HG02678 (cell line): ENCODE data around the gene CHST15.

Source experiments
- ATAC-seq: cut with Tn5 transposase; IDR thresholded peaks from one replicate; pipeline ENCODE4 v1.9.1; 2021; ENCODE audit warnings: mild to moderate bottlenecking, moderate library complexity; ENCODE audit not compliant: unreplicated experiment

Gene CHST15

GRCh38 chr10:124066781-124067714 is 26.4 kb downstream of the CHST15 start:
- ATAC-seq: no peak

DNA sequence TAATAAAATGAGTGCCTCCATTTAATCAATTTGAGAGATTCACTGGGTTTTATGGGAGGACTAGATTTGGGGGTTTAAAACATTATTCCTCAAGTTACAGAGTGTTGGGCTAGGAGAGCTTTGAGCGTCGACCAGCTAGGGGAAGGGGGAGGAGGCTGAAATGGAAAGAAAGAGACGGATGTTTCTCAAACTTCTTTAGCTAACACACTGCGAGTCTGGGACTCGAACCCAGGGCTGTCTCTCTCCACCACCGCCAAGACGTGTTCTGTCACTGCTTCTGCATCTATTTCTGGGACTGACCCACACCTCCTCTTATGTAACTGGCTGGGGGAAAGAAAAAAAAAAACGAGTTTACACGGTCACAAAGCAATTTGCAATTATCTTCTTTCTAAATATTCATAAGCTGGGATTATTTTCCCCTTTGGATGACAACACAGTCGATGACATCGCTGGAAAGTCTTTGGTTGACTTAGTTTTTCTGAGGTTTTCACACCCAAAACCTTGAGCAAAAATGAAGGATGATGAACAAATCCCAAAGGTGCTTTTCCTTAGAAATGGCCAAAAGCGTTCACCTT is 27.2 kb downstream of the CHST15 start:
- ATAC-seq: no peak

- ATAC-seq: no peak
These were observed 27.8 kb downstream of the CHST15 start for GRCh38 chr10:124065382-124066125.

GRCh38 chr10:124064676-124065075 is 28.7 kb downstream of the CHST15 start:
- ATAC-seq: no peak

GRCh38 chr10:124063750-124064603 is 29.4 kb downstream of the CHST15 start:
- ATAC-seq: no peak

DNA sequence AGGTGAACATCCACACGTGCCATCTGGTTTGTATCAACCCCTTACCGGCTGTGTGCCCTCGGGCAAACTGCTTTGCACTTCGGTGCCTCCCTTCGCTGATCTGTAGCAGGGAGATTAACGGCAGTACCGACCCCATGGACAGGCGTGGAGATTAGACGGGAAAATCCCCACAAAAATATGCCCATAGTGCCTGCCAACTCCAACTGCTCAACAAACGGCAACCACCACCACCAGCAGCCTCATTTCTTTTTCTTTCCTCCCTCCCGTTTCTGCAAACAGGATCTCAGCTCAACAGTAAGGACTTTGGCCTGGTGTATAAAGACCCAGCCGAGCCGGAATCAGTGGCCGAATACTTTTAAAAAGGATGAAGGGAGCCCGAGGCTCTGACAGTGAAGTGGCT is 31.0 kb downstream of the CHST15 start:
- ATAC-seq: no peak

DNA sequence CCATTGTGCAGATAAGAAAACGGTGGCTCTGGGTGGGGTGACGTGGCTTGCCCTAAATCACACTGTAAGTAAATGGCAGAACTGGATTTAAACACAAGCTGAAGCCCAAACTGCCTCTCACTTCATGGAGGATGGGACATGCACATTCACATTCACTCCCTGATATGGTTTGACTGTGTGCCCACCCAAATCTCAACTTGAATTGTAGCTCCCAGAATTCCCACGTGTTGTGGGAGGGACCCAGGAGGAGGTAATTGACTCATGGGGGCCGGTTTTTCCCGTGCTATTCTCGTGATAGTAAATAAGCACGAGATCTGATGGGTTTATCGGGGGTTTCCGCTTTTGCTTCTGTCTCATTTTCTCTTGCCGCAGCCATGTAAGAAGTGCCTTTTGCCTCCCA is 32.4 kb downstream of the CHST15 start:
- ATAC-seq: no peak

DNA sequence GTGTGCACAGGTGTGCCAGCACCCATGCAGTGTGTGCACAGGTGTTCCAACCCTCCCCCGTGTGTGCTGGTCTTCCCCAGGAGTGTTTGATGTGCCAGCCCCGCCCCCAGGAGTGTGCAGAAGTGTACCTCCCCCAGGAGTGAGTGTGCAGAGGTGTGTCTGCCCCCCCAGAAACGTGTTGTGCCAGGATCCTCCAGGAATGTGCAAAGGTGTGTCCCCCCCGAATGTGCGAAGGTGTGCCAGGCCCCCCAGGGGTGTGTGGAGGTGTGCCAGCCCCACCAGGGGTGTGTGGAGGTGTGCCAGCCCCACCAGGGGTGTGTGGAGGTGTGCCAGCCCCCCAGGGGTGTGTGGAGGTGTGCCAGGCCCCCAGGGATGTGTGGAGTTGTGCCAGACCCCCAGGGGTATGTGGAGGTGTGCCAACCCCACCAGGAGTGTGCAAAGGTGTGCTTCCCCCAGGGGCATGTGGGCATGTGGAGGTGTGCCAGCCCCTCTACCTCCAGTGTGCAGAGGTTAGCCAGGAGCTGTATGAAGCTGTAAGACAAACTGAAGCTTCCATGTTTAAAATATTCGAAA is 33.2 kb downstream of the CHST15 start:
- no peak for ATAC-seq

DNA sequence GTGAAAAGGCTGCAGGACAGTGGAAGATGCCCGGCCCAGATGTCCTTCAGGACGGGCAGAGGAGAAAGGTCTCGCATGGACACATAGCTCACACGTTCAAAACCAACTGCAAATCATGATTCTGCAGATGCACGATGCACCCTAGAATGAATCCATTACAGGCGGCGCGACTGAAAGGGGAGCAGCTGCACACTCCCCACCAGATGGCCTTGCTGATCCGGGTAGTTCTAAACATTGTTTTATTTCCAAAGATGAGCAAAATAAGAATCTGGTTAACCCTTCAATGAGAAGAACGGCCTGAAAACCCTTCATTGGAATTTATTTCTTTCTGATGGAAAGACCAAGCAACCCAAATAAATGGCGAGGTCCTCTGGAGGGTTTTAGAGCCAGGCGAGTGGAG is 33.8 kb downstream of the CHST15 start:
- no peak for ATAC-seq

GRCh38 chr10:124058346-124059003 is 34.9 kb downstream of the CHST15 start:
- no peak for ATAC-seq

DNA sequence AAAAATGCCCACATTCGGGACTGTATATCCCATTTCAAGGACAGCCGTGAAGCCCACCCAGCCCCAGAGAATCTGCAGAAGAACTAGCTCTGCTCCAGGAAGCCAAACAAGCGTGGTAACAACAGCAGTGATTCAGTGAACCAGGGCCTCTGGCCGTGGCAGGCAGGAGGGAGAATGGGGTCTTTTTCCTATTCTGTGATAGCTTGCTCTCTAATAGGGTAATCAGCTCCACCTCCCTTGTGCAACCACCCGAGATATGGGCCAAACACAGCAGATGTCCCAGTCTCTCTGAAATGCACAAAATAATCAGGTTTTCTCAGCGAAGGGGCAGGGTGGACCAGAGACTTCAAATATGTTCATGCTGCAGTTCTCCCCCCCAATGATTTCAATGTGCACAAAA is 35.8 kb downstream of the CHST15 start:
- no peak for ATAC-seq

- ATAC-seq: no peak
These were observed 36.9 kb downstream of the CHST15 start for GRCh38 chr10:124056337-124056980.

DNA sequence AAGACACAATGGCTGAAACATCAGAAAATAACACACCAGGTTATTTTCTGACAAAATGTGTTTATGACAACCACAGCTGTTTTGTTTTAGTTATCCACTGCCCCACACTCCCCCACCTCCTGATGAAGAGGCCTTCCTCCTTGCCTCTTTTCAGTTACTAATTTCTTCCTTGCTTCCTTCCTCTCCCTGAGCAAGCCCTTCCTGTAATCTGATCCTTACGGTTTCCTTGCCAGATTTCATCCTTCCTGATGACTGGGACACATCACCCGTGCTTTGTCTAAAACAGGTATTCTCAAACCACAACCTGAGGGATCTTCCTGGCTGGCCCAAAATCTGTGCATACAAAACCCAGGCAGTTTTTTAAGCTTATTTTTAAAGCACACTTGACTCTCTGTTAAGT is 39.4 kb downstream of the CHST15 start:
- ATAC-seq: no peak

DNA sequence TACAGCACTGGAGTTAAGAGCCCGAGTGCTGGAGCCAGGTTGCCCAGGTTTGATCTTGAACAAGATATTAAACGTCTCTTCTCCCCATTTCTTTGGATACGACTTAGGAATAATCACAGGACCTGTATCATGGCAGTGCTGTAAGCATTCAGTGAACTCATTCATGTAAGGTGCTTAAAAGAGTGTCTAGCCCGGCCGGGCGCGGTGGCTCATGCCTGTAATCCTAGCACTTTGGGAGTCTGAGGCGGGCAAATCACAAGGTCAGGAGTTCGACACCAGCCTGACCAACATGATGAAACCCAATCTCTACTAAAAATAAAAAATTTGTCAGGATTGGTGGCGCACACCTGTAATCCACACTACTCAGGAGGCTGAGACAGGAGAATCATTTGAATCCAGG is 40.8 kb downstream of the CHST15 start:
- no peak for ATAC-seq

- ATAC-seq: no peak
These were observed 43.1 kb downstream of the CHST15 start for GRCh38 chr10:124050021-124051015.

DNA sequence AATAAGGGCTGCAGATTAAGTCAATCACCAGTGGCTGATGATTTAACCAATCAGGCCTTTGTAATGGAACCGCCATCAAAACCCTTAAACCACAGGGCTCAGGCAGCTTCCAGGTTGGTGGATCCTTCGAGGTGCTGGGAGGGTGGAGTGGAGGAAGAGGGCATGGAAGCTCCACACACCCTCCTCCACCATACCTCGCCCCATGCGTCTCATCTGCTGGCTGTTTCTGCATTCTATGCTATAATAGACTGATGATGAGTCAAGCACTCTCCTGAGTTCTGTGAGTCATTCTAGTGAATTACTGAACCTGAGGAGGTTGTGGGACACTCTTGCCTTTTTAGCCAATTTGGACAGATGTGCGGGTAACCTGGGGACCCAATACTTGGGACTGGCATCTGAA is 43.9 kb downstream of the CHST15 start:
- ATAC-seq: no peak

DNA sequence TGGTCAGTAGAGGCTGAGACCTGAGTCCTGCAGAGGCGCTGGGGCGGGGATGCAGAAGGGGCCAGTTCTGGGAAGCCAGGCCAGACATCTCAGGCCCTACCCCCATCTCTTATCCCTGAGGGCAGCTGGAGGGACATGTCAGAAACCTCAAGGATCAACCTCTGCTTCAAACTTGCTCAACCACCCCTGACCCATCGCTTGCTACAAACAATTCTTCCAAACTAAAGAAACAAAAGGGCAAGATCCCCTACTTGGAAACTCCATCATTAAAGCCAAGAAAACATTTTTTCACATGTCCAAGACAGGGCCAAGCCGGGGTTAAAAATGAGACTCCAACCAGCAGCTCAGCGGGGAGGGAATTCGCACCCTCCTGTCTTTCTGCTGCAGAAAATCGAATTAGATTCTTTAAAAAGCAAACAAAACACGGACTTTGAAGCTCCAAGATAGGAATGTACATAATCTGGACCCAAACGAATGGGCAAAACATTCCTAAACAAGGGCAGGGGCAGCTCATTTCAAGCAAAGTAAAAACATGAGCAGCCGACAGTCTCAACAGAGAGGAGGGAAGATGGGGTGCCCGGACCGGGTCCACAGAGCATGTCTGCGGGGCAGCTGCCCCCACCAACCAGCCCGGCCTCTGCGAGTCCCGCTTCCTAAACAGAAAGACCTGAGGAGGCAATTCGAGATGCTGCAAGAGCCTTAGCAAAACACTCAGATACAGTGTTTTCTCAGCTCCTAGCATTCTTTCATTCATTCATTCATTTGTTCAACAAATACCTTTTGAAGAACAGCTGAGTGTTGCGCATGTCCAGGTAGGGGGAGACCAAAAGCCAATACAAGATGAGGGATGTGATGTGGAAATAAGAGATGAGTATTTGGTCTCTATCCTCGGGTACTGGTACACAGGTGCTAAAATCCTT is 44.8 kb downstream of the CHST15 start:
- ATAC-seq: no peak
